Measurements from ENCODE around the gene TRIM49D1. TPM values are rescaled to one million over a fixed set of nuclear protein-coding genes. Genes with fewer than 3 reads are reported as not detected.

The TRIM49D1 gene
- total RNA-seq, 1 donor from 2014 or later, result not detected

Other genes with a start within 250 kb of the TRIM49D1 start
- not detected in 2 replicates for gene TRIM77, start 211.9 kb downstream of the TRIM49D1 start, total RNA-seq
- gene TRIM49, start 113.7 kb downstream of the TRIM49D1 start, total RNA-seq, result not detected in 2 replicates
- gene TRIM64B, start 43.8 kb downstream of the TRIM49D1 start, total RNA-seq, result not detected in 2 replicates
- not detected in 2 replicates for gene TRIM49D2, start 1.8 kb upstream of the TRIM49D1 start, total RNA-seq
- not detected in 2 replicates for gene TRIM64, start 43.8 kb upstream of the TRIM49D1 start, total RNA-seq
- not detected in 2 replicates for gene TRIM49C, start 108.9 kb upstream of the TRIM49D1 start, total RNA-seq
- not detected in 2 replicates for gene UBTFL1, start 163.7 kb upstream of the TRIM49D1 start, total RNA-seq
- gene NAALAD2, start 212.4 kb upstream of the TRIM49D1 start, total RNA-seq, result 16.1 and 16.7 TPM in 2 replicates

All from neural crest cell (in vitro differentiated cells).